Right lobe of liver (tissue), 6 donors: ENCODE data around the gene HOXA3. TPM values are rescaled to one million over a fixed set of nuclear protein-coding genes. Genes with fewer than 3 reads are reported as not detected.

Experiments used
- ATAC-seq, 4 donors: fragments of 200-7000 bp; cut with Tn5 transposase; one replicate each; pipeline ENCODE4 v1.9.1; 2020; ENCODE audit warnings: mild to moderate bottlenecking in 4 of 4, moderate library complexity in 4 of 4
- DNase-seq, 3 donors: peaks; one replicate each; pipeline ENCODE4 v3.0.0-alpha.2; 2020
- H3K27ac ChIP-seq, 3 donors: fragments of 200-600 bp; one replicate each; pipeline ENCODE4 v1.8.0; 2022
- H3K27me3 ChIP-seq, 2 donors: fragments of 200-600 bp; one replicate each; pipeline ENCODE4 v1.8.0; 2022
- H3K36me3 ChIP-seq, 4 donors: fragments of 200-600 bp; sonication (generic) in 1 of 4; one replicate each; pipeline versions ENCODE4 v1.5.1 to v1.8.0; 2017 to 2022; ENCODE audit warnings: control low read depth in 1 of 4
- H3K4me1 ChIP-seq, 4 donors: fragments of 200-600 bp; sonication (generic) in 1 of 4; one replicate each; pipeline versions ENCODE4 v1.5.1 to v1.8.0; 2017 to 2022; ENCODE audit warnings: control low read depth in 1 of 4
- H3K4me3 ChIP-seq, 3 donors: fragments of 200-600 bp; one replicate each; pipeline ENCODE4 v1.8.0; 2022
- H3K9me3 ChIP-seq, 4 donors: fragments of 200-600 bp; sonication (generic) in 1 of 4; one replicate each; pipeline versions ENCODE4 v1.5.1 to v1.8.0; 2017 to 2022; ENCODE audit warnings: control low read depth in 1 of 4
- POLR2A ChIP-seq: fragments of 450-650 bp; IDR thresholded peaks from one replicate; pipeline ENCODE4 v1.6.1; 2017; ENCODE audit warnings: antibody characterized with exemption, mild to moderate bottlenecking
- WGBS: methylation state at CpG from one replicate; pipeline ENCODE4 v1.1.6; 2018; ENCODE audit warnings: low coverage, low lambda C conversion rate; ENCODE audit not compliant: insufficient coverage; ENCODE audit errors: missing lambda C conversion rate; 5-methylcytosine and 5-hydroxymethylcytosine counted together
- intact Hi-C, 2 donors: fragments of 100-400 bp; cut with DNase I; formaldehyde crosslinking; loops; one replicate each; pipeline versions ENCODE4 v1.11.2 to v1.14.1; 2022
- total RNA-seq, 6 experiments: library from RNA; depleted of rRNA in 2 of 6; stranded (reverse); fragments of >200 nt in 2 of 6; fragmentation: NEBNext Ultra II Directional in 3 of 6; extraction: Animal tissue kit (Norgen Biotek cat#: 25700) in 3 of 6; gene quantifications; one replicate each; pipeline versions ENCODE4 v1.1.0 to v1.2.4, GENCODE V29; 2016 to 2023
- TF ChIP-seq, protein P1 (sequence below), 4 donors: fragments of 200-600 bp in 3 of 4; fragments of 450-650 bp in 1 of 4; IDR thresholded peaks; one replicate each; pipeline versions ENCODE4 v1.5.1 to v1.8.0; 2016 to 2022; ENCODE audit warnings: antibody characterized with exemption in 4 of 4, mild to moderate bottlenecking in 2 of 4
- donor health status: DM: no; HTN: yes; CAD: no.
- donor health status: DM: no; HTN: no; CAD: no.
- donor health status: DM: no; HTN: no; CAD: no.
- donor health status: DM: no; HTN: yes; CAD: no.
- donor health status: DM: no; HTN: yes; CAD: no.

The HOXA3 gene
- total RNA-seq, 6 experiments from 2014 or later: 0.17 to 0.26 (median 0.25) TPM; not detected in 2

DNA sequence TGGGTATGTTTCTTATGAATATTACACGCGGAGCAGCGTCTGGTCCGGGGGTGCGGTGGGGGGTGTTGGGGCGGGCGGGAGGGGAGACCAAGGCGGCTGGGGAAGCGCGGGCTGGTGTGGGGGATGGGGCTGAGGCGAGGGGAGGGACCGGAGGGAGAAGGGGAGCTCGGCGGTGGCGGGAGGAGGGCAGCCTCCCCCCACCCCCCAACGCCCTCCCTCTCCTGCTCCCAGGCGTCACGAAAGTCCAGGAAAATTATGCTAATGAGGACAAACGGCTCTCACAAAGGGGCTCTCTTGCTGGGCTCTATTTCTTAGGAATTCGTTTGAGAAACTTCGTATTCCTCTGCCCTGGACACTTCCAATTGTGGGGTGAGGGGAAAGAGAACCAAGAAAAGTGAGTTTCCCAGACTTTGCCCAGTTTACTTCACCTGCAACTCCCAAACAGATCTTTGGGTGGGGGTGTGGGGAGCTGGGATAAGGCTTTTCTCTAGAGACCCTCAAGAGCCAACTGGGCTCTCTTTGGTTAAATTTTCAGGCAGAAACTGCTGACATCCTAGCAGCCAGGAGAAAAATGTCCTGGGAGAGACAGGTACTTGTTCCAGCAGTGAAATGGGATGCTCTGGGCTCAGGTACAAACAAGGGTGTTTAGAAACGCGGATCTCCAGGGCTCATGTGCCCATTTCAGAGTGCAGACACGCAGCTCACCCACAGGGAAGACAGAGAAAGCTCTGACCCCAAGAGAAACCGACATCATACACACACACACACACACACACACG is 38.2 kb downstream of the HOXA3 start:
- TF ChIP-seq, protein P1, sequence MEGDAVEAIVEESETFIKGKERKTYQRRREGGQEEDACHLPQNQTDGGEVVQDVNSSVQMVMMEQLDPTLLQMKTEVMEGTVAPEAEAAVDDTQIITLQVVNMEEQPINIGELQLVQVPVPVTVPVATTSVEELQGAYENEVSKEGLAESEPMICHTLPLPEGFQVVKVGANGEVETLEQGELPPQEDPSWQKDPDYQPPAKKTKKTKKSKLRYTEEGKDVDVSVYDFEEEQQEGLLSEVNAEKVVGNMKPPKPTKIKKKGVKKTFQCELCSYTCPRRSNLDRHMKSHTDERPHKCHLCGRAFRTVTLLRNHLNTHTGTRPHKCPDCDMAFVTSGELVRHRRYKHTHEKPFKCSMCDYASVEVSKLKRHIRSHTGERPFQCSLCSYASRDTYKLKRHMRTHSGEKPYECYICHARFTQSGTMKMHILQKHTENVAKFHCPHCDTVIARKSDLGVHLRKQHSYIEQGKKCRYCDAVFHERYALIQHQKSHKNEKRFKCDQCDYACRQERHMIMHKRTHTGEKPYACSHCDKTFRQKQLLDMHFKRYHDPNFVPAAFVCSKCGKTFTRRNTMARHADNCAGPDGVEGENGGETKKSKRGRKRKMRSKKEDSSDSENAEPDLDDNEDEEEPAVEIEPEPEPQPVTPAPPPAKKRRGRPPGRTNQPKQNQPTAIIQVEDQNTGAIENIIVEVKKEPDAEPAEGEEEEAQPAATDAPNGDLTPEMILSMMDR (IDR thresholded peaks at IDR 0.05): no peak
- TF ChIP-seq POLR2A: no peak
- Histone ChIP-seq H3K9me3 (no peaks in the 10 kb centered on the region), H3K27ac (peak overlapping the region; percentile 60 to 83 (median 60)), H3K4me3 (peak overlapping the region; percentile 27 to 40 (median 31)), H3K27me3 (peaks cover 0 to 16% of the 10 kb centered on the region in 2 donors), H3K4me1 (peaks cover 0 to 4% (median 0%) of the 10 kb centered on the region in 4 donors), H3K36me3 (no peaks in the 10 kb centered on the region)
- peak; percentile 19 to 61 (median 52) for ATAC-seq
- DNase-seq: peak in 1 of 3 donors; percentile 58
- intact Hi-C loops: no loop called here
- 16% methylated on average over 21 of the region's 26 CpGs for WGBS

DNA sequence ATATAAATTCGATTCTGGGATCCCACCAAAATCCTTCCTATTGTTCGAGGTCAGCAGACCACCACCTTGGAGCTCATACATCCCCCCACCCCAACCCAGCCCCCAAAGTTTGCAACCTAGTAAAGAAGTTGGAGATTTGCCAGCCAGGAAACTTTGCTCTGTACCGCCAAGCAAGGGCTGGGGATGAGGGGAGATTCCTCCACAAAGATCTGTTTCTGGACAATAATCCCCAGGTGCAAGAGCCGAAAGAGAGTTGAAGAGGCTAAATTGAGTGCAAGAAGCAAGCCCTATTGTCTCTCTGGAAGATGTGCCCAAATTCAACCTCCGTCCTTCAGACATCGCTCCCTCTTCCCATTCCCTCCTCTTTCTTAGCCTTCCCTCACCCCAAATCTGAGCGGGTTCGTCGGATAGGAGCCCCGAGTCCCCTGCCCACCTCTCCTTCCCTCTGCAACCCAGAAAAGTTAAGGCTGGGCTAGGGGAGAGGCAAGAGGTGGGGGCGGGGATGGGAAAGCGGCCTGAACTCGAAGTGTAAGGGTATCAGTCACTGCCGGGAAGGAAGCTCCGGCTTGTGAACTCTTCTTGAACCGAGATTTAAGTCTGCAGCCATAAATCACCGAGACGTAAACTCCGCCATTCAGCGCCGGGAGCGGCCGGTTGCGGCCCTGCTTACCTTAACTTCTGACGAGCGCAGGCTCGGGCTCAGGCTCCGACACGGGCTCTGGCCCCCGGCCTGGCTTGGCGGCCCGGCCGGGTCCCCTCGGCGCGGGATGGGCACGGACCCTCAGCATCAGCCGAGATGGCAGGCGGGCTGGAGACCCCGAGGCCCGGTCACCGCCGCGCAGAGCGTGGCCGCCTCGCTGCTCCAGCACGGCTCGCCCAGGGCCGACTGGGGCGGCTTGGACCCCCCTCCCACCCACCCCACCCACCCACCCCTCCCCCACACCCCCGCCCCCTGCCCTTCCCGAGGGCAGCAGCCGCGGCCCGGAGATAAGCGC is 39.1 kb downstream of the HOXA3 start:
- peak overlapping the region; percentile 27 to 40 (median 31) for H3K4me3 ChIP-seq
- peak; percentile 61 to 69 (median 63) for DNase-seq
- H3K9me3 ChIP-seq: no peaks in the 10 kb centered on the region
- H3K4me1 ChIP-seq: peaks cover 0 to 4% (median 0%) of the 10 kb centered on the region in 4 donors
- no peaks in the 10 kb centered on the region for H3K36me3 ChIP-seq
- TF ChIP-seq POLR2A: peak; percentile 34
- TF ChIP-seq, protein P1 (IDR thresholded peaks at IDR 0.05): no peak
- WGBS: 29% methylated on average over 18 of the region's 57 CpGs
- intact Hi-C loops: no loop called here
- peak; percentile 48 to 59 (median 52) for ATAC-seq
- H3K27me3 ChIP-seq: peaks cover 0 to 15% of the 10 kb centered on the region in 2 donors
- peak overlapping the region; percentile 60 to 83 (median 60) for H3K27ac ChIP-seq

DNA sequence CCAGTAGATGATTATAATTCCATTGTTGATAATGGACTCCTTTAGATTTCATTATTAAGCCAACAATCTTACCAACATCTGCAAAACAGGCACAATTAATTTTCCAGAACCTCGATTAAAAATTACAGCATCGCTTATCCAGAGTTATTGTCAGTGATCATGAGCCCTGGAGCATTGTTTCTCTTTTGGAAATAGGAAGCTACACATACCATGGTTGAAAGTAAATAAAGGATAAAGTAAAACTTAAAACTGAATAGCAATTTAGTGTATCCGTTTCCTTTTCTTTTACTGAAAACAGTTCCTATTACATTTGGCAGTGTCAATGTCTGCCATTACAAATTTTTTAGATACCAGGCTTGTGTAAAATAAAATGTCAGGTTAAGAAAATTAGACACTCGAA is 40.0 kb downstream of the HOXA3 start:
- peaks cover 0 to 4% (median 0%) of the 10 kb centered on the region in 4 donors for H3K4me1 ChIP-seq
- H3K4me3 ChIP-seq: no peak overlapping the region
- H3K9me3 ChIP-seq: no peaks in the 10 kb centered on the region
- H3K27ac ChIP-seq: peak overlapping the region in 1 of 3 donors; percentile 60
- H3K27me3 ChIP-seq: peaks cover 0 to 13% of the 10 kb centered on the region in 2 donors
- ATAC-seq: no peak
- 34% methylated on average over 4 of the region's 4 CpGs for WGBS
- intact Hi-C loops: no loop called here
- TF ChIP-seq, protein P1 (IDR thresholded peaks at IDR 0.05): no peak
- TF ChIP-seq POLR2A: no peak
- DNase-seq: no peak
- no peaks in the 10 kb centered on the region for H3K36me3 ChIP-seq

DNA sequence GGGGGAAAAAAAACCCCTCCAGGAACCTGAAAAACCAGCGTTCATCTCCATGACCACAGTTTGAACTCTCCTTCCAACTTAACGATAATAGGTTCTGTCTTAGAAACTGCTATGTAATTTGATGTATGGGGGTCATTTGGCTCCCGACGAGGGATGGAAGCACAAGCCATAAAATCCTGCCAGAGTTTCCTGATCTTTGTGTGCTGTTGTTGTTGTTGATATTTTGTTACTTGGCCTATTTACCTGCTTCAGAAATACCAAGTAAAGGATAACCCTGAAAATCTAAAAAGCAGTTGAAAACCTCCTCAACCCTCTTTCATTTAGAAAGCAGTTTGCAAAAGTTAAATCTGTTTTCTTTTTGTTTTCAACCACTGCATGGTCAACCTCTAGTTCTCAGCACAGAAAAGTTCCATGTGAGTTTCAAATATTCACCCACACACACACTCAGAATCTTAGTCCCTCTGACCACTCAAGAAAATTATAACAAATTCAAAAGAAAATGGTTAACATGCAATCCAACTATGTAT is 40.6 kb downstream of the HOXA3 start:
- DNase-seq (no peak), ATAC-seq (no peak)
- intact Hi-C loops: no loop called here
- Histone ChIP-seq H3K27ac (peak overlapping the region in 1 of 3 donors; percentile 25), H3K36me3 (no peaks in the 10 kb centered on the region), H3K4me3 (no peak overlapping the region), H3K4me1 (peaks cover 0 to 4% (median 0%) of the 10 kb centered on the region in 4 donors), H3K27me3 (peaks cover 0 to 13% of the 10 kb centered on the region in 2 donors), H3K9me3 (no peaks in the 10 kb centered on the region)
- TF ChIP-seq POLR2A: no peak
- TF ChIP-seq, protein P1 (IDR thresholded peaks at IDR 0.05): no peak
- WGBS: 17% methylated on average over 4 of the region's 4 CpGs
